ENCODE results near the gene ZCCHC13.
"Not testable (repeated sequence)": the region's sequence is repeated elsewhere in the genome, so short reads cannot be mapped to it uniquely, and the experiment has no call there.

The ZCCHC13 gene

GRCh38 chrX:74304016-74304415 lies at the start of gene ZCCHC13:
Gene ZCCHC13 (plus strand): TSS chrX:74304180. CDS start chrX:74304267, 87 bp downstream.
- no peak within 1 kb of the TSS for H3K4me3 ChIP-seq
- H3K27ac ChIP-seq, result no peak within 1 kb of the TSS

DNA sequence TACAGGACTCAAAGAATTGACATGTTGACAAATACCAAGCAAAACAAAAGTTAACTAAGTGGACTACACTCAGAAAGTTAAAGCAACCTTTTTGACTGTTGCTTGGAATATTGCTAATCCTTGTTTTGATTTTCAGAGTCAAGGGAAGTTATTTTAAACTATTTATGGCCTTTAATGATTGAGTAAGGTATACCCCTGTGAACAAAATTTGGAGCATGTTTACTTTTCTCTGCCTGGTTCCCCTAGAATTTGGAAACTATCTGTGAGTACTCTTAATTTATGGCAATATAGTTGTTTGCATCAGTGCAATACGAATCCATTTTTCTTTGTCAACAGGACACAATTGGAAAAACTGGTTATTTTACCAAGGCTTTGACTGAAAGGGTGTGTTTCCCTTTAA lies 45.9 kb upstream of the ZCCHC13 start:
- not testable (repeated sequence) for H3K27ac ChIP-seq, H3K4me3 ChIP-seq

DNA sequence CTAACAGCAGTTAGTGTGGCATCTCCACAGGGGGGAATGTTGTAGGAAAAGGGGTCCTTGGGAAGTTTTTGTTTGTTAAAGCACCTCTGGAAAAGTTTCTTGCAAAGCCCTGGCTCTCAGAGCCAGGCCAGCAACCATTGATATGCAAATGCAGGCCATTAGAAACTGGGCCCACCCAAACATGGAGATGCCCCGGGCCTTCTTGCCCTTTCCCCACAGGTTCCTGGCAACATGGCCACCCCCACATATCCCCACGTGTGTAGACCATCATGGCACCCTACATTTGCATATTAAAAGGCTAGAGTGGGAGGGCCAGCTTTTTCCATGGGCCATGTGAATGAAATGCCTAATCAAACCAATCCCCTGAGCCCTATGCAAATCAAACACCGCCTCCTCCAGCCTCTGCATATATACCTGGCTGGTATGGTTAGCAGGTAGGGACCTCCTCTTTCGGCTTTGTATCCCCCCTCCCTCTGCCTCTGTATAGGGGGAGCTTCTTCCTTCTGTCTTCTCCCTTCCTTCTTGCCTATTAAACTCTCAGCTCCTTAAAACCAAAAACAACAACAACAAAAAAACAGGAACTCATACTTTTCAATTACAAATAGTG lies 44.0 kb upstream of the ZCCHC13 start:
- Histone ChIP-seq H3K27ac (no peak overlapping the region), H3K4me3 (no peak overlapping the region)

DNA sequence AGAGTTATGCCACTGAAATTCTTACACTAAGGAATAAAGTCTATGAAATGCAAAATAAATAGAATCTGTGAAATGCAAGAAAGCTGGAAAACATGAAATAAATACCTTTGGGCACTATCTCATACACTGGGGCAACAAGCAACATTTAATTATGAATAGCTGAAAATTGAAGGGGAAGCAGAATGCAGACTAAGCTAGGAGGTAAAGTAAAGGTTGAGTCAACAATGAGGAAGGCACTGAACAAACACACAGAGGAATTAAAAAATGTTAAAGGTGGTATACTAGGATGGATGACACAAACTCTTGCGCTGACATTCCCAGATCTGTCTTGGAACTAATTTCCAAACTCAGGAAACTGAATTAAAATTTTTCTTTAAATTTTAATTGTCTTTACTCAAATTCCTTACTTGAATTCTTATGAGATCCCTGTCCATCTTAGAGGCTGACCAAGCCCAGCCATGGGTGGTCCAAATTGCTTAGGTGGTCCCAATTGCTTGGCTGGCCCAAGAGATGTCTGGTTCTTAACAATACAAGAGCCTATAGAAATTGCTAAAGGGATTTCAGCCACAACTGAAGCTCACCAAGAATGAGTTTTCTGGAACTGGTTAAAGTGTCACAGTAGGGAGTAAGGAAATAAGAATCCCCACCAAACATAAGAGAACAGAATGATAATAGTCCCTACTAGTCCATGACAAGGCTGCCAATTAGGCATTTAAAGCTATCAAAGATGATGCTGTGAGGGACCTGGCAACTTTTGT lies 41.3 kb upstream of the ZCCHC13 start:
- H3K27ac ChIP-seq, result no peak overlapping the region

GRCh38 chrX:74270393-74270792 lies 33.6 kb upstream of the ZCCHC13 start:
- Histone ChIP-seq H3K27ac (no peak overlapping the region), H3K4me3 (no peak overlapping the region)

More for the DNA sequence above, 41.3 kb upstream of the ZCCHC13 start:
- no peak overlapping the region for H3K4me3 ChIP-seq

DNA sequence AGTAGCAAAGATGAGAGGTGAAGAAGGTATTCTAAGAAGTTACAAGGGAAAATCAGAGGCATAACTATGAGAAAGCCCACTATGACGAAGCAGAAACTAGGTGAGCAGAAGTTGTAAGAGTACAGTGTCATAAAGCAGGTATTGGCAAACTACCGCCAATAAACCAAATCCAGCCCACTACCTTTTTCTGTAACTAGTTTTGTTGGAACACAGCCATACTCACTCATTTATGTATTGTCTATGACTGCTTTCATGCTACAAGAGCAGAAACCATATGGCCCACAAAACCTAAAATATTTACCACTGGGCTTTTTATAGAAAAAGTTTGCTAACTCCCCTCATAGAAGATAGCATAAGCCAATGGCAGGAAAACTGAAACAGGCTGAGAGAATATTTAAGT lies 31.8 kb upstream of the ZCCHC13 start:
- no peak overlapping the region for H3K4me3 ChIP-seq
- H3K27ac ChIP-seq, result no peak overlapping the region

- Histone ChIP-seq H3K27ac (no peak overlapping the region), H3K4me3 (no peak overlapping the region)
These were observed 29.5 kb upstream of the ZCCHC13 start for GRCh38 chrX:74274516-74274915.

DNA sequence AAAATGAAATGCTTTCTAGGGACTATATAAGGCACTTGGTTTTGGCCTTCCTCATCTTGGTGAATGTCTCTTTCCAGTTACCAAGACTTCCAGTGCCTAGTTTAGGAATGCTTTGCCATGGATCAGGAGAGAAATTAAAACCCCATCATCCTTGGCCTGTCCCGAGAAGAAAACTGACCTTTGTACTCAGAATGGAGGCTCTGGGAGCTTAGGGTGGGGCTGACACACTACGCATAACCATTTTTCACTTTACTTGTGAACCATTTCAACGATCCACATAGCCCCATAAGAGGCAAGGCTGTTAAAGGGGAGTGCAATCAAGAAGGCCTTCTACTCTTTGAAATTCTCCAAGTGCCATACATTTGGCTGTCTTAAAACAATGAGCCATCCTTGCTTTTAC lies 26.7 kb upstream of the ZCCHC13 start:
- Histone ChIP-seq H3K27ac (no peak overlapping the region), H3K4me3 (no peak overlapping the region)

- Histone ChIP-seq H3K27ac (no peak overlapping the region), H3K4me3 (no peak overlapping the region)
These were observed 26.1 kb upstream of the ZCCHC13 start for GRCh38 chrX:74277846-74278245.

DNA sequence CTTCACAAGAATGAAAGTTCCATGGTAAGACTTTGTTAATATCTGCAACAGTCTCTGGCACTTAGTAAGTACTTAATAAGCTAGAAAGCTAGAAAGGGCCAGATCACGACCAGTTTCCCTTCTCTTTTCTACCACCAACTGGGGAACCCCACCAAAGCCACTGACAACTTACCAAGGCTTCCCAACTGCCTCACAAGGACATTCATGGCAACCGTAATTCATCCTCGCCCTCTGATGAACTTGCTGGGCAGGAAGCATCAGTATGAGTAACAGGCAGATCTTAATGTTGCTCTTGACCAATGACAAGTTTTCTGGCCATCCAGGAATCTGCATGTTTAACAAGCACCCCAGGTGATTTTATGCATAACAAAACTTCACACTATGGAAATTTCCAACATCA lies 23.2 kb upstream of the ZCCHC13 start:
- Histone ChIP-seq H3K4me3 (no peak overlapping the region), H3K27ac (no peak overlapping the region)

- H3K4me3 ChIP-seq, result no peak overlapping the region
- no peak overlapping the region for H3K27ac ChIP-seq
These were observed 19.5 kb upstream of the ZCCHC13 start for GRCh38 chrX:74284391-74284952.

GRCh38 chrX:74286950-74287740 lies 16.8 kb upstream of the ZCCHC13 start:
- H3K27ac ChIP-seq, result peak overlapping the region in 1 of 21 experiments; percentile 30

GRCh38 chrX:74291577-74291963 lies 12.4 kb upstream of the ZCCHC13 start:
- H3K27ac ChIP-seq, result peak overlapping the region; percentile 18 to 93 (median 86)
- peak overlapping the region; percentile 44 to 58 (median 52) for H3K4me3 ChIP-seq

More at GRCh38 chrX:74286950-74287740, 16.8 kb upstream of the ZCCHC13 start:
- no peak overlapping the region for H3K4me3 ChIP-seq

DNA sequence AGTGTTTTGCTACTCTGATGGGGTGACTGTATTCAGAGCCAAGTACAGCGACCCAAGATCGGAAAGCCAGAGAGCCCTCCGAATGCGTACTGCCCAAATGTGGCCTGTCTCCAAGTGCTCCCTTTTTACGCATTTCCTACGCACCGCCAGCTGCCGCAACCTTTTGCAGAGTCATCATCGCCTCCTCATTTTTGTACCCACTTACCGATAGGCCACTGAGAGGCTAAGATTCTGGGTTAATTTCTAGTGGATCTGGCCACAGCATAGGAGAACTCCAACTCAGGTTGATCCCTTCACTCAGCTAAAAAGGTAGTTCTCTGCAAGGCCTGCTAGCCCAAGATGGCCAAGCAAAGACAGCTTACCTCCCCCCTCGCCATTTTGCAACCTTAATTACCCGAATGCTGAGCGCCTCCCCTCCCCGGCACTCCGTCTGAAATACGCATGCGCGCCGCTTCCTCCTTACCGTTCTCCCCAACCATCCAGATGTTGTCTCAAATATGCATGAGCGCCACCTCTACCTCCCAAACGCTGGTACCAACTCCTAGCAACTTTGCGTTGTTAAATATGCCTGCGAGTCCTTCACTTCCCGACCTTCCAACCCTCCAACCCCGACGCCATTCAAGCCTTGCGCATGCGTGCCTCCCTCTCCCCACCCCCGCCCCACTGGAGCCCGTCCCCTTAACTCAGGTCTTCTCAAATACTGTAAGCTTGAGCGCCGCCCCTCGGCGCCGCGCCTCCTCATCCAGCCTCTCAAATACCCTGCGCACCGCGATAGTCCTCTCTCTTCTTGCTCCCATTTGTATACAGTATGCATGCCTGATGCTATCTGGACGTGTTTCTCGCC lies 11.8 kb upstream of the ZCCHC13 start:
- peak overlapping the region; percentile 44 to 58 (median 52) for H3K4me3 ChIP-seq

GRCh38 chrX:74292808-74293123 lies 11.2 kb upstream of the ZCCHC13 start:
- peak overlapping the region; percentile 44 to 58 (median 52) for H3K4me3 ChIP-seq
- H3K27ac ChIP-seq, result peak overlapping the region in 16 of 21 experiments; percentile 37 to 91 (median 86)

More for the DNA sequence above, 11.8 kb upstream of the ZCCHC13 start:
- peak overlapping the region; percentile 26 to 93 (median 86) for H3K27ac ChIP-seq

GRCh38 chrX:74293343-74293946 lies 10.5 kb upstream of the ZCCHC13 start:
- H3K4me3 ChIP-seq, result peak overlapping the region; percentile 44 to 58 (median 52)
- H3K27ac ChIP-seq, result peak overlapping the region in 17 of 21 experiments; percentile 5 to 91 (median 85)

- Histone ChIP-seq H3K27ac (no peak overlapping the region), H3K4me3 (no peak overlapping the region)
These were observed 8.9 kb upstream of the ZCCHC13 start for GRCh38 chrX:74295101-74295500.

DNA sequence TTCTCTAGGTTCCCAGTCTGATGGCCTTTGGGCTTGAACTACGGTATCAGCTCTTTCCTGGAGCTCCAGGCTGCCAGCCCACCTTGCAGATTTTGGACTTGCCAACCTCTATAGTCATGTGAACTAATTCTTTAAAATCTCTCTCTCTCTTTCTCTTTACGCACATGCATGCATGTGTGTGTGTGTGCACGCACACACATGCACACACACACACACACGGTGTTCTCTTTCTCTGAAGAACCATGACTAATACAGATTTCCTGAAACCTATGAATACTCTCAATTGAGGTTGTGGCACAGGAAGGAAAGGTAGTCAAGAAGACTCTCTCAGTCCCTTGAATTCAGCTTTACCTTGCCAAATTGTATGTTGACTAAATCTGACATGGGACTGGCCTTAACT lies 6.2 kb upstream of the ZCCHC13 start:
- H3K27ac ChIP-seq, result no peak overlapping the region
- no peak overlapping the region for H3K4me3 ChIP-seq

GRCh38 chrX:74300869-74301268 lies 3.1 kb upstream of the ZCCHC13 start:
- no peak overlapping the region for H3K27ac ChIP-seq
- no peak overlapping the region for H3K4me3 ChIP-seq

All from skin epidermis (tissue), 12 donors.